GM12878 (cell line): ENCODE data around the gene KIF22. TPM values are rescaled to one million over a fixed set of nuclear protein-coding genes. Genes with fewer than 3 reads are reported as not detected.

ENCODE experiments used
- ATAC-seq: fragments of 200-7000 bp; cut with Tn5 transposase; 3 replicates; pipeline ENCODE4 v1.9.1; 2020; ENCODE audit warnings: mild to moderate bottlenecking, moderate library complexity
- BruUV-seq: library from RNA; stranded (reverse); fragments of 400-500 nt; replicated peaks from 2 replicates; lab custom pipeline; 2021; lab: Mats Ljungman, UMichigan
- CTCF ChIA-PET: fragments of 300-600 bp; sonication (Branson Sonifier 250); formaldehyde crosslinking; extraction: SDS; loops from one replicate; lab custom pipeline; 2021; ENCODE audit warnings: inconsistent platforms; lab: Yijun Ruan, JAX
- POLR2A ChIA-PET: fragments of 350-600 bp; formaldehyde crosslinking; extraction: SDS; loops from one replicate; lab custom pipeline; 2021; ENCODE audit warnings: inconsistent platforms; lab: Charles Lee
- RAD21 ChIA-PET: fragments of 300-600 bp; sonication (Branson Sonifier 250); formaldehyde crosslinking; loops from one replicate; lab custom pipeline; 2023; ENCODE audit warnings: antibody characterized with exemption; ENCODE audit not compliant: unreplicated experiment; lab: Charles Lee
- SMC1A ChIA-PET: fragments of 300-600 bp; sonication (Branson Sonifier 250); formaldehyde crosslinking; loops from one replicate; lab custom pipeline; 2023; ENCODE audit not compliant: unreplicated experiment, uncharacterized antibody; lab: Charles Lee
- DNase-seq: peaks from one replicate; pipeline ENCODE4 v3.0.0-alpha.2; 2011; ENCODE audit warnings: low read depth, low spot score
- FAIRE-seq: peaks from 3 replicates; lab custom pipeline; 2011; peaks lifted over from hg19 to GRCh38; lab: Jason Lieb, UNC
- H2AFZ ChIP-seq: 2 replicates; pipeline ENCODE4 v1.6.0; 2011; ENCODE audit warnings: low read depth, low read length, control low read depth; ENCODE audit not compliant: control insufficient read depth
- H3K27ac ChIP-seq: 2 replicates; pipeline ENCODE4 v1.5.1; 2011; ENCODE audit warnings: control low read depth; ENCODE audit not compliant: control insufficient read depth, insufficient read depth
- H3K27me3 ChIP-seq, 2 experiments: replicated peaks in 1 of 2; 2 replicates each; pipeline versions ENCODE4 v1.6.0 to v1.6.1; 2011; ENCODE audit warnings: low read length in 1 of 2; ENCODE audit not compliant: control insufficient read depth in 2 of 2, insufficient read depth in 2 of 2
- H3K36me3 ChIP-seq, 2 experiments: 2 replicates each; pipeline ENCODE4 v1.5.1; 2011; ENCODE audit warnings: low read length in 1 of 2; ENCODE audit not compliant: control insufficient read depth in 2 of 2, insufficient read depth in 2 of 2
- H3K4me1 ChIP-seq: 2 replicates; pipeline ENCODE4 v1.6.1; 2011; ENCODE audit warnings: mild to moderate bottlenecking, low read length, moderate library complexity, mixed read lengths; ENCODE audit not compliant: control insufficient read depth, insufficient read depth
- H3K4me2 ChIP-seq: 2 replicates; pipeline ENCODE4 v1.6.0; 2011; ENCODE audit warnings: control low read depth; ENCODE audit not compliant: control insufficient read depth, insufficient read depth
- H3K4me3 ChIP-seq: fragments of 200-600 bp; sonication (generic); 2 replicates; pipeline ENCODE4 v1.5.1; 2016
- H3K79me2 ChIP-seq: 2 replicates; pipeline ENCODE4 v1.6.0; 2011; ENCODE audit warnings: low read length; ENCODE audit not compliant: control insufficient read depth, insufficient read depth
- H3K9ac ChIP-seq: 2 replicates; pipeline ENCODE4 v1.8.0; 2011; ENCODE audit warnings: low read length, control low read depth, mixed read lengths; ENCODE audit not compliant: control insufficient read depth, insufficient read depth
- H3K9me3 ChIP-seq: replicated peaks from 3 replicates; pipeline ENCODE4 v1.5.1; 2011; ENCODE audit warnings: mild to moderate bottlenecking, low read length; ENCODE audit not compliant: control insufficient read depth, insufficient read depth
- H4K20me1 ChIP-seq: 2 replicates; pipeline ENCODE4 v1.6.0; 2011; ENCODE audit not compliant: control insufficient read depth, insufficient read depth
- FOXK2 ChIP-seq: fragments of 450-650 bp; IDR thresholded peaks from 2 replicates; pipeline ENCODE4 v1.6.1; 2017; ENCODE audit warnings: mild to moderate bottlenecking, moderate library complexity
- IKZF1 ChIP-seq: fragments of 450-650 bp; conservative IDR thresholded peaks from 2 replicates; pipeline ENCODE4 v1.6.1; 2017; ENCODE audit warnings: antibody characterized with exemption, mild to moderate bottlenecking
- IRF3 ChIP-seq: fragments of 450-650 bp; IDR thresholded peaks from 2 replicates; pipeline ENCODE4 v1.6.1; 2014; ENCODE audit warnings: mild to moderate bottlenecking
- POLR2A ChIP-seq: IDR thresholded peaks from 2 replicates; pipeline ENCODE4 v1.6.1; 2011; ENCODE audit warnings: low read depth, mild to moderate bottlenecking, low read length
- WGBS: methylation state at CpG from one replicate; pipeline ENCODE4 v1.1.6; 2016; ENCODE audit warnings: low lambda C conversion rate; ENCODE audit not compliant: insufficient replicate concordance, insufficient coverage; ENCODE audit errors: missing lambda C conversion rate; 5-methylcytosine and 5-hydroxymethylcytosine counted together
- in situ Hi-C: fragments of 300-500 bp; cut with MboI; formaldehyde crosslinking; loops from 9 replicates; pipeline ENCODE4 v1.14.3; 2018; ENCODE audit warnings: mixed read lengths
- intact Hi-C: fragments of 100-400 bp; cut with micrococcal nuclease; formaldehyde crosslinking; loops from one replicate; pipeline ENCODE4 v1.14.2; 2022; ENCODE audit not compliant: unreplicated experiment
- polyA plus RNA-seq, 11 experiments: library from polyadenylated mRNA; depleted of rRNA in 4 of 11; unstranded in 6 of 11; stranded (reverse) in 5 of 11; fragments of >200 nt; fragmentation: Nextera tagmentation in 4 of 11; fragmentation: Illumina TruSeq in 1 of 11; extraction: Ambion mirVana in 4 of 11; extraction: Trizol in 1 of 11; gene quantifications; 1 replicate in 1 of 11; 2 replicates in 10 of 11; pipeline versions ENCODE4 v1.2.1 to v1.2.3, GENCODE V29; 2011 to 2016; ENCODE audit warnings: inconsistent platforms in 2 of 11, missing spikeins in 2 of 11, low read depth in 1 of 11
- total RNA-seq, 4 experiments: library from RNA; depleted of rRNA in 3 of 4; stranded (reverse); fragments of >200 nt in 3 of 4; fragmentation: Illumina TruSeq in 1 of 4; extraction: Trizol in 1 of 4; gene quantifications; 2 replicates each; pipeline versions ENCODE4 v1.2.1 to v1.2.3, GENCODE V29; 2013 to 2021

The KIF22 gene
- total and polyA plus RNA-seq, 10 of the 15 experiments (the other 5 are each of a cell fraction or from before 2014, with no cell fraction given): 7.6 to 158 (median 132) TPM

- TF ChIP-seq POLR2A (0 out of 2 replicates have a peak, but pooled peaks have one; percentile 22), FOXK2 (no peak), IKZF1 (peak; percentile 20; the same call in 1 of the 2 replicates), IRF3 (no peak)
- ChIA-PET POLR2A (interaction anchor here (0.8 to 1.5 kb wide), 5 partner anchors 8 to 67 kb away, joined by 3 to 6 read pairs (median 4); partner anchors contain the start of genes KIF22 and MVP), SMC1A (interaction anchor here (1.4 to 2.1 kb wide), 3 partner anchors 12 to 78 kb away, joined by 4 to 5 read pairs (median 4); no protein-coding TSS in a partner anchor), RAD21 (interaction anchor here (0.6 to 1.0 kb wide), 2 partner anchors 16 to 38 kb away, joined by 3 to 4 read pairs; no protein-coding TSS in a partner anchor), CTCF (interaction anchor here (0.6 to 1.1 kb wide), 3 partner anchors 10 to 222 kb away, joined by 3 to 4 read pairs (median 3); partner anchors contain the start of gene MVP)
- Histone ChIP-seq H3K4me2 (peak overlapping the region; percentile 99), H3K9ac (0 out of 2 replicates have a peak overlapping the region, but pooled peaks have one; percentile 22), H4K20me1 (no peaks in the 10 kb centered on the region), H3K4me1 (peaks cover 27% of the 10 kb centered on the region), H3K79me2 (peaks cover 28% of the 10 kb centered on the region), H2AFZ (no peak overlapping the region), H3K4me3 (peak overlapping the region; percentile 85; the same call in 1 of the 2 replicates), H3K27me3 (no peaks in the 10 kb centered on the region), H3K9me3 (no peaks in the 10 kb centered on the region), H3K27ac (peak overlapping the region; percentile 1; the same call in 1 of the 2 replicates), H3K36me3 (peaks cover 7 to 13% of the 10 kb centered on the region in 2 experiments; a peak in 2 of 4 replicates)
- in situ Hi-C loops: no loop called here
- WGBS: 54% methylated on average over 23 of the region's 23 CpGs
- intact Hi-C loops: loop anchor here (5.0 kb wide), 1 partner anchor 108 kb away; no protein-coding TSS in a partner anchor
- FAIRE-seq (no peak), ATAC-seq (no peak), DNase-seq (no peak)
- BruUV-seq: no TSS peak
Measured at GRCh38 chr16:29809850-29810698, 19.5 kb downstream of the KIF22 start.
